PC-9 (cell line): Measurements from ENCODE around the gene EIF2AK2. TPM values are rescaled to one million over a fixed set of nuclear protein-coding genes. Genes with fewer than 3 reads are reported as not detected.

Experiments
- BruUV-seq: library from RNA; stranded (reverse); fragments of 400-500 nt; replicated peaks from 2 replicates; lab custom pipeline; 2021; lab: Mats Ljungman, UMichigan
- CTCF ChIA-PET: fragments of 300-600 bp; sonication (Branson Sonifier 250); formaldehyde crosslinking; loops from one replicate; lab custom pipeline; 2022; ENCODE audit warnings: antibody characterized with exemption; lab: Charles Lee
- POLR2A ChIA-PET: fragments of 300-600 bp; sonication (Branson Sonifier 250); formaldehyde crosslinking; loops from one replicate; lab custom pipeline; 2022; ENCODE audit warnings: antibody characterized with exemption; ENCODE audit not compliant: unreplicated experiment; lab: Charles Lee
- DNase-seq, 2 experiments: peaks; one replicate each; pipeline versions ENCODE4 v3.0.0 to v3.0.0-alpha.2; 2015 to 2022; ENCODE audit warnings: mixed read lengths in 1 of 2
- H2AFZ ChIP-seq: fragments of 200-600 bp; sonication (generic); 2 replicates; pipeline ENCODE4 v1.8.1; 2017; ENCODE audit warnings: antibody characterized with exemption
- H3F3A ChIP-seq: fragments of 200-600 bp; sonication (generic); 2 replicates; pipeline ENCODE4 v1.8.1; 2017; ENCODE audit warnings: antibody characterized with exemption, mild to moderate bottlenecking, low read depth; ENCODE audit not compliant: insufficient read depth
- H3K27ac ChIP-seq: fragments of 200-600 bp; sonication (generic); 2 replicates; pipeline ENCODE4 v1.6.1; 2016; ENCODE audit warnings: mixed run types
- H3K27me3 ChIP-seq: fragments of 200-600 bp; sonication (generic); 2 replicates; pipeline ENCODE4 v1.6.1; 2016; ENCODE audit warnings: low read depth, mixed run types; ENCODE audit not compliant: insufficient read depth
- H3K36me3 ChIP-seq: fragments of 200-600 bp; sonication (generic); 2 replicates; pipeline ENCODE4 v1.6.1; 2016; ENCODE audit warnings: low read depth, mixed run types
- H3K4me1 ChIP-seq: fragments of 200-600 bp; sonication (generic); replicated peaks from 2 replicates; pipeline ENCODE4 v1.6.1; 2016; ENCODE audit warnings: mixed run types; ENCODE audit not compliant: insufficient read depth
- H3K4me2 ChIP-seq: fragments of 200-600 bp; sonication (generic); 2 replicates; pipeline ENCODE4 v1.6.1; 2017; ENCODE audit warnings: mixed run types
- H3K4me3 ChIP-seq: fragments of 200-600 bp; sonication (generic); 2 replicates; pipeline ENCODE4 v1.6.1; 2016; ENCODE audit warnings: mixed run types
- H3K79me2 ChIP-seq: fragments of 200-600 bp; sonication (generic); 2 replicates; pipeline ENCODE4 v1.6.1; 2017; ENCODE audit warnings: low read depth, mixed run types
- H3K9me2 ChIP-seq: fragments of 200-600 bp; sonication (generic); 2 replicates; pipeline ENCODE4 v1.8.1; 2017; ENCODE audit warnings: mild to moderate bottlenecking; ENCODE audit not compliant: insufficient read depth
- H3K9me3 ChIP-seq: fragments of 200-600 bp; sonication (generic); 2 replicates; pipeline ENCODE4 v1.8.1; 2016; ENCODE audit warnings: low read depth; ENCODE audit not compliant: insufficient read depth
- H4K20me1 ChIP-seq: fragments of 200-600 bp; sonication (generic); 2 replicates; pipeline ENCODE4 v1.8.1; 2017; ENCODE audit not compliant: insufficient read depth
- EZH2 ChIP-seq: fragments of 200-600 bp; sonication (generic); IDR thresholded peaks from 2 replicates; pipeline ENCODE4 v1.8.0; 2017; ENCODE audit warnings: antibody characterized with exemption, low read depth
- intact Hi-C: fragments of 100-400 bp; cut with micrococcal nuclease; formaldehyde crosslinking; loops from one replicate; pipeline ENCODE4 v1.10.0; 2022; ENCODE audit not compliant: unreplicated experiment
- total RNA-seq: library from RNA; stranded (reverse); gene quantifications from 2 replicates; pipeline ENCODE4 v1.2.3, GENCODE V29; 2021
- TF ChIP-seq, protein P1 (sequence below): fragments of 200-600 bp; sonication (generic); conservative IDR thresholded peaks from 2 replicates; pipeline ENCODE4 v1.6.1; 2017; ENCODE audit warnings: mixed run types, antibody characterized with exemption, mild to moderate bottlenecking, moderate library complexity

EIF2AK2 gene
- total RNA-seq, 1 experiment from 2014 or later, result 61.2 TPM

DNA sequence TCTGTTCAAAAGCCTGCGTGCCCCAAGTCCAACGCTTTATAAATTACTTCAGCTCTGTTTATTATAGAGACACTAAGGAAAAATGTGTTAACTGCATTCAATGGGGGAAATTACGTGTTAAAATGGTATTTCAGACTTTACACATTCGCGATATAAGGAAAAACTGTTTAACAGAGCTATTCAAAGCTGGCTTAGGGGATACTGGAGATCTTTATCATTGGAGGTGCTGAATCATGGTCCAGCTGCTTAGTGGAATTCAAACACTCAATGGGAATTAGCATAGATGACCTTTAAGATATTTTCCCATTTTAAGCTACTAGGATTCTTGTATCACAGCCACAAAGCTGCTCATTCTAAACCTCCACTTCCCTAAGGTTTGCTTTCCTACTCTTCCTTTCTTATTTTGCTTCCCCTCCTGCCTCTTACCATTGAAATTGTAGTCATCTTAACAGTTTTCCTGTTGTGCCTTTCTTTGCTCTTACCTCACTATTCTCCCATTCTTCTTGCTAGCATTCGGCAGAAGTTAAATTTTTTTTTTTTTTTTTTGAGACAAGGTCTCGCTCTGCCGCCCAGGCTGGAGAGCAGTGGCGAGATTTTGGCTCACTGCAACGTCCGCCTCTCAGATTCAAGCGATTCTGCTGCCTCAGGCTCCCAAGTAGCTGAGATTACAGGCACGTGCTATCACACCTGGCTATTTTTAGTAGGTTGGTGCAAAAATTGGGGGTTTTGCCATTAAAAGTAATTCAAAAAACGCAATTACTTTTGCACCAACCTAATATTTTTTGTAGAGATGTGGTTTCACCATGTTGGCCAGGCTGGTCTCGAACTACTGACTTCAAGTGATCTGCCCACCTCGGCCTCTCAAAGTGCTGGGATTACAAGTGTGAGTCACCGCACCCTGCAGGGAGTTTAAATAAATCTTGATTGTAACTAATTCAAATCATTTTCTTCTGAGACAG is 25.2 kb upstream of the EIF2AK2 start:
- ChIA-PET CTCF (interaction anchor here (0.7 to 0.9 kb wide), 2 partner anchors 14 to 39 kb away, joined by 3 to 4 read pairs; no protein-coding TSS in a partner anchor), POLR2A (interaction anchor here (0.7 kb wide), 1 partner anchor 51 kb away, joined by 3 read pairs; no protein-coding TSS in a partner anchor)
- DNase-seq, result peak in 1 of 2 experiments; percentile 85
- H3K9me3 ChIP-seq, result no peaks in the 10 kb centered on the region
- no peaks in the 10 kb centered on the region for H4K20me1 ChIP-seq
- no peaks in the 10 kb centered on the region for H3K36me3 ChIP-seq
- no peak for TF ChIP-seq EZH2
- TF ChIP-seq, protein P1, sequence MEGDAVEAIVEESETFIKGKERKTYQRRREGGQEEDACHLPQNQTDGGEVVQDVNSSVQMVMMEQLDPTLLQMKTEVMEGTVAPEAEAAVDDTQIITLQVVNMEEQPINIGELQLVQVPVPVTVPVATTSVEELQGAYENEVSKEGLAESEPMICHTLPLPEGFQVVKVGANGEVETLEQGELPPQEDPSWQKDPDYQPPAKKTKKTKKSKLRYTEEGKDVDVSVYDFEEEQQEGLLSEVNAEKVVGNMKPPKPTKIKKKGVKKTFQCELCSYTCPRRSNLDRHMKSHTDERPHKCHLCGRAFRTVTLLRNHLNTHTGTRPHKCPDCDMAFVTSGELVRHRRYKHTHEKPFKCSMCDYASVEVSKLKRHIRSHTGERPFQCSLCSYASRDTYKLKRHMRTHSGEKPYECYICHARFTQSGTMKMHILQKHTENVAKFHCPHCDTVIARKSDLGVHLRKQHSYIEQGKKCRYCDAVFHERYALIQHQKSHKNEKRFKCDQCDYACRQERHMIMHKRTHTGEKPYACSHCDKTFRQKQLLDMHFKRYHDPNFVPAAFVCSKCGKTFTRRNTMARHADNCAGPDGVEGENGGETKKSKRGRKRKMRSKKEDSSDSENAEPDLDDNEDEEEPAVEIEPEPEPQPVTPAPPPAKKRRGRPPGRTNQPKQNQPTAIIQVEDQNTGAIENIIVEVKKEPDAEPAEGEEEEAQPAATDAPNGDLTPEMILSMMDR, result no peak
- peaks cover 6% of the 10 kb centered on the region; the same call in 1 of the 2 replicates for H3F3A ChIP-seq
- peak overlapping the region; percentile 7; the same call in 1 of the 2 replicates for H2AFZ ChIP-seq
- no TSS peak for BruUV-seq
- H3K27ac ChIP-seq, result peak overlapping the region; percentile 29
- no peak overlapping the region for H3K4me3 ChIP-seq
- no peaks in the 10 kb centered on the region for H3K27me3 ChIP-seq
- intact Hi-C loops, result no loop called here
- H3K9me2 ChIP-seq, result no peaks in the 10 kb centered on the region
- peak overlapping the region; percentile 49 for H3K4me2 ChIP-seq
- peaks cover 15% of the 10 kb centered on the region for H3K4me1 ChIP-seq
- no peaks in the 10 kb centered on the region for H3K79me2 ChIP-seq

GRCh38 chr2:37180640-37181039 is 23.9 kb upstream of the EIF2AK2 start:
- Histone ChIP-seq H3K27me3 (no peaks in the 10 kb centered on the region), H3K4me2 (no peak overlapping the region), H3K4me1 (peaks cover 15% of the 10 kb centered on the region), H4K20me1 (no peaks in the 10 kb centered on the region), H3K27ac (no peak overlapping the region), H2AFZ (no peak overlapping the region), H3K36me3 (no peaks in the 10 kb centered on the region), H3K79me2 (no peaks in the 10 kb centered on the region), H3K4me3 (no peak overlapping the region), H3K9me3 (no peaks in the 10 kb centered on the region), H3K9me2 (no peaks in the 10 kb centered on the region), H3F3A (peaks cover 6% of the 10 kb centered on the region; the same call in 1 of the 2 replicates)
- no peak for TF ChIP-seq EZH2
- TF ChIP-seq, protein P1, result no peak
- BruUV-seq, result no TSS peak
- ChIA-PET POLR2A (no interaction called here), CTCF (no interaction called here)
- DNase-seq, result no peak
- intact Hi-C loops, result no loop called here

DNA sequence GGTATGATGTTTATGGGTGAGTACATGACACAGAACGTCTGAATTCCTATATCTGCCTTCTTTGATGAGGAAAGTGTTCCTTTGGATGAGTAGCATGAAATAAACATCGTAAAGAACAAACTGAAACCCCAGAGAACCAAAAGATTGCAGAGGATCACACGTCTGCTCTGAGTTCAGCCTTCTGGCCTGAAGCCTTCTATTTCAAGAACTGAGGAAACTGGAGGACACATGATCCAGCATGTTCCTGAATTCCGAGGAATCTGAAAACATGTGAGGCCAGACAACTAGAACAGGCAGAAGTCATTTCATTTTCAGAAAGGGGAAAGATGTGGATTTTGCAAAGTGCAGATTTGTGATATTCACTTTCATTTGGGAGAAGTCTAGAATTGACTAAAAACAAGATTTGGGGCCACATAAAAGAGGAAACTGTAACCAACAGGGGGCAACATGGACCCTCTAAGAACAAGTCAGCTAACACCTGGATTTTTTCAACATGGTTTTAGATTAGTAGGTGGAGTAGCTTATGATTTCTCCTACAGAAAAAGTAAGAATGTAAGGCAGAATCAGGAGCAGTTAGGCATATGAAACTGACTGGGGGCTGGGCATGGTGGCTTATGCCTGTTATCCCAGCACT is 23.3 kb upstream of the EIF2AK2 start:
- Histone ChIP-seq H3K27me3 (no peaks in the 10 kb centered on the region), H4K20me1 (no peaks in the 10 kb centered on the region), H3K4me3 (no peak overlapping the region), H3F3A (peaks cover 6% of the 10 kb centered on the region; the same call in 1 of the 2 replicates), H3K9me3 (no peaks in the 10 kb centered on the region), H3K27ac (no peak overlapping the region), H3K4me1 (peaks cover 15% of the 10 kb centered on the region), H3K79me2 (no peaks in the 10 kb centered on the region), H2AFZ (no peak overlapping the region), H3K9me2 (no peaks in the 10 kb centered on the region), H3K4me2 (no peak overlapping the region), H3K36me3 (no peaks in the 10 kb centered on the region)
- DNase-seq, result no peak
- BruUV-seq, result no TSS peak
- TF ChIP-seq, protein P1, result no peak
- no peak for TF ChIP-seq EZH2
- CTCF ChIA-PET, result no interaction called here
- intact Hi-C loops, result no loop called here
- POLR2A ChIA-PET, result no interaction called here
